Panc1 (cell line): Measurements from ENCODE around the gene GAGE12E. TPM values are rescaled to one million over a fixed set of nuclear protein-coding genes. Genes with fewer than 3 reads are reported as not detected.
"Not testable (repeated sequence)": the region's sequence is repeated elsewhere in the genome, so short reads cannot be mapped to it uniquely, and the experiment has no call there.

ENCODE experiments used
- ATAC-seq: fragments of 200-7000 bp; cut with Tn5 transposase; 2 replicates; pipeline ENCODE4 v1.9.1; 2020; ENCODE audit warnings: mild to moderate bottlenecking, moderate library complexity
- BruUV-seq: library from RNA; stranded (reverse); fragments of 400-500 nt; replicated peaks from 2 replicates; lab custom pipeline; 2021; lab: Mats Ljungman, UMichigan
- CTCF ChIA-PET: fragments of 300-600 bp; sonication (Branson Sonifier 250); formaldehyde crosslinking; loops from one replicate; lab custom pipeline; 2022; ENCODE audit warnings: antibody characterized with exemption; lab: Charles Lee
- POLR2A ChIA-PET: fragments of 300-600 bp; sonication (Branson Sonifier 250); formaldehyde crosslinking; loops from one replicate; lab custom pipeline; 2022; ENCODE audit warnings: antibody characterized with exemption; lab: Charles Lee
- DNase-seq: peaks from one replicate; pipeline ENCODE4 v3.0.0-alpha.2; 2010; ENCODE audit warnings: low read depth, low spot score
- H3K27ac ChIP-seq: 2 replicates; pipeline ENCODE4 v1.5.1; 2011; ENCODE audit warnings: mild to moderate bottlenecking, low read length, inconsistent platforms
- H3K27me3 ChIP-seq: fragments of 200-500 bp; sonication (Bioruptor generic); 2 replicates; pipeline ENCODE4 v1.6.0; 2014; ENCODE audit warnings: low read length, inconsistent platforms; ENCODE audit not compliant: control insufficient read depth, insufficient read depth
- H3K36me3 ChIP-seq: fragments of 200-500 bp; sonication (Bioruptor generic); 2 replicates; pipeline ENCODE4 v1.5.1; 2014; ENCODE audit warnings: inconsistent platforms, mild to moderate bottlenecking, low read length, moderate library complexity; ENCODE audit not compliant: control insufficient read depth, insufficient read depth
- H3K4me1 ChIP-seq: 2 replicates; pipeline ENCODE4 v1.5.1; 2011; ENCODE audit warnings: inconsistent platforms, mild to moderate bottlenecking, low read length, moderate library complexity; ENCODE audit not compliant: control insufficient read depth, insufficient read depth
- H3K4me3 ChIP-seq, 2 experiments: 2 replicates each; pipeline ENCODE4 v1.5.1; 2011 to 2012; ENCODE audit warnings: low read depth in 2 of 2, low read length in 2 of 2, mild to moderate bottlenecking in 2 of 2, inconsistent platforms in 1 of 2, moderate library complexity in 1 of 2
- H3K9me3 ChIP-seq: fragments of 200-500 bp; sonication (Bioruptor generic); 2 replicates; pipeline ENCODE4 v1.5.1; 2014; ENCODE audit warnings: low read depth, mild to moderate bottlenecking, inconsistent platforms, low read length, moderate library complexity; ENCODE audit not compliant: control insufficient read depth, insufficient read depth
- in situ Hi-C: cut with HindIII; loops from 2 replicates; pipeline ENCODE4 v1.10.0; 2016; ENCODE audit warnings: low sequenced_read_pairs, low pct_unique_long_range_greater_than_20kb
- intact Hi-C: fragments of 100-400 bp; cut with micrococcal nuclease; formaldehyde crosslinking; loops from one replicate; pipeline ENCODE4 v1.10.0; 2022; ENCODE audit not compliant: unreplicated experiment
- total RNA-seq: library from RNA; stranded (reverse); gene quantifications from one replicate; pipeline ENCODE4 v1.2.1, GENCODE V29; 2021; ENCODE audit not compliant: unreplicated experiment

Gene GAGE12E
- total RNA-seq, 1 experiment from 2014 or later: not detected

DNA sequence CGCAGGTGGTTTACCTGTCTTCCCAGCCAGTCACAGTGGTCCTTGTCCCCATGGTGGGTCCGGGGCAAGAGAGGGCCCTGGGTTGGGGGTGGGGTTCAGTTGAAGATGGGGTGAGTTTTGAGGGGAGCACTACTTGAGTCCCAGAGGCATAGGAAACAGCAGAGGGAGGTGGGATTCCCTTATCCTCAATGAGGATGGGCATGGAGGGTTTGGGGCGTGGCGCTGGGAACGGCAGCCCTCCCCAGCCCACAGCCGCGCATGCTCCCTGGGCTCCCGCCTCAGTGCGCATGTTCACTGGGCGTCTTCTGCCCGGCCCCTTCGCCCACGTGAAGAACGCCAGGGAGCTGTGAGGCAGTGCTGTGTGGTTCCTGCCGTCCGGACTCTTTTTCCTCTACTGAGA is 28.6 kb downstream of the GAGE12E start, which contains the start of gene GAGE12H:
Gene GAGE12H, plus strand, starts transcription at position 301 of the 400 bp plus-strand sequence. CDS start 1,155 bp downstream, outside the sequence.
- in situ Hi-C loops, H3K4me1 ChIP-seq, H3K27ac ChIP-seq, DNase-seq, CTCF ChIA-PET, BruUV-seq, ATAC-seq, H3K4me3 ChIP-seq, H3K27me3 ChIP-seq, intact Hi-C loops, POLR2A ChIA-PET, H3K9me3 ChIP-seq, H3K36me3 ChIP-seq: not testable (repeated sequence)

GRCh38 chrX:49589196-49589595 is 38.1 kb downstream of the GAGE12E start, which contains the start of gene GAGE2A:
TSS of gene GAGE2A (plus strand) at chrX:49589496. CDS start at chrX:49590651, 1,155 bp downstream.
- DNase-seq, H3K4me3 ChIP-seq, in situ Hi-C loops, H3K4me1 ChIP-seq, H3K27me3 ChIP-seq, intact Hi-C loops, POLR2A ChIA-PET, H3K36me3 ChIP-seq, H3K9me3 ChIP-seq, H3K27ac ChIP-seq, ATAC-seq, BruUV-seq, CTCF ChIA-PET: not testable (repeated sequence)

DNA sequence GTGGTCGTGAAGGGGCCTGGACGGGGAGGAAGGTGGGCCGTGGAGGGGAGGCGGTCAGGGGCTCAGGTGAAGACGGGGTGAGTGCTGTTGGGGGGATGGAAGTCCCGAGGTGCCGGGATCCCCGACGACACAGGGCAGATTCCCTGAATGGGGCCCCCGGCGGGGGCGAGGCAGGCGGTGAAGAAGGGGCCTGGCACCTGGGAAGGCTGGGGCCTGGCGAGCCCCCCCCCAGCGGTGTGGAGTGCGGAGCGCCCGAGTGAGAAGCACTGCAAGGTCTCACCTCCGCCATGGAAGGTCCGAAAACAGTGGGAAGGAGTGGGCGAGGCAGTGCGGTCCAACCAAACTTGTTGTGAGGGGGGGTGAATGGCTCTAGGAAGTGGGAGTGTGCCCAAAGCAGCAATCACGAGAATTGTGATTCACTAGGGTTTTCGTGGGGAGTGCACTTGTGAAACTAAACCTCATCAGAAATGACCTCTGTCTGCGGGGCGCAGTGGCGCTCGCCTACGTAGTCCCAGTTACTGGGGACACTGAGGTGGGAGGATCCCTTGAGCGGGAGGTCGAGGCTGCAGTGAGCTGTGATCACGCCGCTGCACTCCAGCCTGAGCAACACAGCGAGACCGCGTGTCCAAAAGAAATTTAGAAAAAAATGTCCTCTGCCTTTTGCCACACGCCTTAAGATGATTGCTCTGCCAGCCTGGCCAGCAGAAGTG is 38.8 kb downstream of the GAGE12E start:
- in situ Hi-C loops, POLR2A ChIA-PET, DNase-seq, H3K4me3 ChIP-seq, H3K36me3 ChIP-seq, ATAC-seq, H3K27me3 ChIP-seq, H3K27ac ChIP-seq, intact Hi-C loops, CTCF ChIA-PET, H3K4me1 ChIP-seq, H3K9me3 ChIP-seq, BruUV-seq: not testable (repeated sequence)

DNA sequence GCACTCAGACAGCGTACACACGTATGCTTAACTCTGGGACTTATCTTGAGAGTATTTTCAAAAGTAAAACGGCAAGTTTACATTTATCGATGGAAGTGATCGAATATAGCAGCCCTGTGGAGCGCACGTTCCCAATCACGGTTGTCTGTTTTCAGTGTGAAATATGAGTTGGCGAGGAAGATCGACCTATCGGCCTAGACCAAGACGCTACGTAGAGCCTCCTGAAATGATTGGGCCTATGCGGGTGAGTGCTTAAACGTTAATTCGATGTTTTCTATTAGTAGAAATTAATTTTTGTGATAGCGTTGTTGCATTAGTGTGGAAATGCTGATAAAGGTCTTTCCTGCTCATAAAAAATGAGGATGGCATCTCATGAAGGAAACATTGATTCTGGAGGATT is 39.4 kb downstream of the GAGE12E start:
- in situ Hi-C loops, H3K4me1 ChIP-seq, BruUV-seq, intact Hi-C loops, H3K36me3 ChIP-seq, H3K4me3 ChIP-seq, ATAC-seq, H3K27ac ChIP-seq, CTCF ChIA-PET, POLR2A ChIA-PET, H3K27me3 ChIP-seq, DNase-seq, H3K9me3 ChIP-seq: not testable (repeated sequence)

DNA sequence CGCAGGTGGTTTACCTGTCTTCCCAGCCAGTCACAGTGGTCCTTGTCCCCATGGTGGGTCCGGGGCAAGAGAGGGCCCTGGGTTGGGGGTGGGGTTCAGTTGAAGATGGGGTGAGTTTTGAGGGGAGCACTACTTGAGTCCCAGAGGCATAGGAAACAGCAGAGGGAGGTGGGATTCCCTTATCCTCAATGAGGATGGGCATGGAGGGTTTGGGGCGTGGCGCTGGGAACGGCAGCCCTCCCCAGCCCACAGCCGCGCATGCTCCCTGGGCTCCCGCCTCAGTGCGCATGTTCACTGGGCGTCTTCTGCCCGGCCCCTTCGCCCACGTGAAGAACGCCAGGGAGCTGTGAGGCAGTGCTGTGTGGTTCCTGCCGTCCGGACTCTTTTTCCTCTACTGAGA is 47.6 kb downstream of the GAGE12E start, which contains the start of gene GAGE1:
Gene GAGE1, plus strand, starts transcription at position 301 of the 400 bp plus-strand sequence. CDS start 1,155 bp downstream, outside the sequence.
- intact Hi-C loops, in situ Hi-C loops, ATAC-seq, H3K9me3 ChIP-seq, H3K4me3 ChIP-seq, H3K36me3 ChIP-seq, H3K27me3 ChIP-seq, DNase-seq, CTCF ChIA-PET, BruUV-seq, H3K27ac ChIP-seq, POLR2A ChIA-PET, H3K4me1 ChIP-seq: not testable (repeated sequence)

Other genes starting within 250 kb of the GAGE12E start
- not detected for gene GAGE10, start 247.6 kb upstream of the GAGE12E start, total RNA-seq
- 1.1 TPM for gene GAGE12J, start 229.3 kb upstream of the GAGE12E start, total RNA-seq
- gene GAGE13, start 219.7 kb upstream of the GAGE12E start, total RNA-seq: not detected
- gene GAGE12C, start 19.1 kb upstream of the GAGE12E start, total RNA-seq: not detected
- gene GAGE12D, start 9.6 kb upstream of the GAGE12E start, total RNA-seq: not detected
- gene GAGE12F, start 9.6 kb downstream of the GAGE12E start, total RNA-seq: 0.49 TPM
- gene GAGE12G, start 19.1 kb downstream of the GAGE12E start, total RNA-seq: 0.49 TPM
- gene GAGE12H, start 28.7 kb downstream of the GAGE12E start, total RNA-seq: not detected
- gene GAGE2A, start 38.2 kb downstream of the GAGE12E start, total RNA-seq: not detected
- gene GAGE1, start 47.7 kb downstream of the GAGE12E start, total RNA-seq: not detected
- gene PAGE1, start 144.7 kb downstream of the GAGE12E start, total RNA-seq: not detected